HCT116 (cell line): ENCODE measurements around the gene FHIT. TPM values are rescaled to one million over a fixed set of nuclear protein-coding genes. Genes with fewer than 3 reads are reported as not detected.

ENCODE experiments used
- ATAC-seq: fragments of 200-7000 bp; cut with Tn5 transposase; 2 replicates; pipeline ENCODE4 v1.9.1; 2020; ENCODE audit warnings: mild to moderate bottlenecking, moderate library complexity
- BruUV-seq: library from RNA; stranded (reverse); fragments of 400-500 nt; replicated peaks from 2 replicates; lab custom pipeline; 2021; lab: Mats Ljungman, UMichigan
- CTCF ChIA-PET: fragments of 300-600 bp; sonication (Branson Sonifier 250); formaldehyde crosslinking; loops from one replicate; lab custom pipeline; 2021; ENCODE audit warnings: antibody characterized with exemption; lab: Charles Lee
- POLR2A ChIA-PET: fragments of 300-600, 350-600 bp; sonication (Branson Sonifier 250); formaldehyde crosslinking; loops from one replicate; lab custom pipeline; 2021; ENCODE audit warnings: antibody characterized with exemption; lab: Charles Lee
- RAD21 ChIA-PET, 2 experiments: fragments of 300-600 bp; sonication (Branson Sonifier 250); formaldehyde crosslinking; loops; one replicate each; lab custom pipeline; 2023; ENCODE audit warnings: low total read pairs in 2 of 2; ENCODE audit not compliant: uncharacterized antibody in 2 of 2, unreplicated experiment in 2 of 2, low non-redundant PET in 1 of 2; lab: Charles Lee
- DNase-seq: peaks from one replicate; pipeline ENCODE4 v3.0.0-alpha.2; 2010; ENCODE audit warnings: low read depth, low spot score
- H2AFZ ChIP-seq: fragments of 200-600 bp; shearing (Covaris generic), sonication (generic); 2 replicates; pipeline ENCODE4 v1.6.1; 2017; ENCODE audit warnings: low read depth, mixed run types, mixed read lengths, antibody characterized with exemption, low read length; ENCODE audit not compliant: poor library complexity, severe bottlenecking
- H3K27ac ChIP-seq: 2 replicates; pipeline ENCODE4 v1.5.1; 2012; ENCODE audit warnings: low read depth, low read length
- H3K27me3 ChIP-seq: fragments of 200-600 bp; sonication (generic); 2 replicates; pipeline ENCODE4 v1.6.1; 2016; ENCODE audit warnings: mixed run types, low read length, mixed read lengths; ENCODE audit not compliant: insufficient read depth
- H3K36me3 ChIP-seq, 2 experiments: fragments of 200-500 bp in 1 of 2; fragments of 200-600 bp in 1 of 2; sonication (Bioruptor generic) in 1 of 2; sonication (generic) in 1 of 2; 2 replicates each; pipeline versions ENCODE4 v1.5.1 to v1.6.1; 2014 to 2016; ENCODE audit warnings: low read length in 2 of 2, inconsistent platforms in 1 of 2, mixed read lengths in 1 of 2, mixed run types in 1 of 2; ENCODE audit not compliant: insufficient read depth in 2 of 2, control insufficient read depth in 1 of 2
- H3K4me1 ChIP-seq, 2 experiments: fragments of 200-600 bp in 1 of 2; sonication (generic) in 1 of 2; 2 replicates each; pipeline versions ENCODE4 v1.5.1 to v1.6.1; 2012 to 2017; ENCODE audit warnings: low read length in 2 of 2, inconsistent platforms in 1 of 2, mild to moderate bottlenecking in 1 of 2, mixed read lengths in 1 of 2, mixed run types in 1 of 2, moderate library complexity in 1 of 2; ENCODE audit not compliant: insufficient read depth in 2 of 2, control insufficient read depth in 1 of 2
- H3K4me2 ChIP-seq: fragments of 200-600 bp; sonication (generic); 2 replicates; pipeline ENCODE4 v1.6.1; 2017; ENCODE audit warnings: mixed run types, low read length, mixed read lengths
- H3K4me3 ChIP-seq, 2 experiments: fragments of 200-600 bp in 1 of 2; sonication (generic) in 1 of 2; replicated peaks in 1 of 2; 2 replicates each; pipeline ENCODE4 v1.5.1; 2011 to 2016; ENCODE audit warnings: low read length in 2 of 2, control low read depth in 1 of 2, low read depth in 1 of 2, mild to moderate bottlenecking in 1 of 2, mixed read lengths in 1 of 2, mixed run types in 1 of 2
- H3K79me2 ChIP-seq: fragments of 200-600 bp; sonication (generic); 2 replicates; pipeline ENCODE4 v1.6.1; 2017; ENCODE audit warnings: mild to moderate bottlenecking, mixed run types, low read length, moderate library complexity, mixed read lengths; ENCODE audit not compliant: insufficient read depth
- H3K9ac ChIP-seq: fragments of 200-600 bp; sonication (generic); 2 replicates; pipeline ENCODE4 v1.6.1; 2016; ENCODE audit warnings: low read length, mixed read lengths
- H3K9me2 ChIP-seq: fragments of 200-600 bp; sonication (generic), shearing (Covaris generic); 2 replicates; pipeline ENCODE4 v1.6.1; 2017; ENCODE audit warnings: mixed run types, mild to moderate bottlenecking, moderate library complexity; ENCODE audit not compliant: insufficient read depth
- H3K9me3 ChIP-seq, 2 experiments: fragments of 200-500 bp in 1 of 2; fragments of 200-600 bp in 1 of 2; sonication (Bioruptor generic) in 1 of 2; sonication (generic) in 1 of 2; 2 replicates each; pipeline ENCODE4 v1.6.1; 2014 to 2017; ENCODE audit warnings: low read length in 2 of 2, mixed read lengths in 2 of 2, inconsistent platforms in 1 of 2, low read depth in 1 of 2, mild to moderate bottlenecking in 1 of 2, mixed run types in 1 of 2, moderate library complexity in 1 of 2; ENCODE audit not compliant: control insufficient read depth in 1 of 2, insufficient read depth in 1 of 2
- H4K20me1 ChIP-seq: fragments of 200-600 bp; sonication (generic), shearing (Covaris generic); 2 replicates; pipeline ENCODE4 v1.6.1; 2017; ENCODE audit warnings: mixed run types, mild to moderate bottlenecking, moderate library complexity; ENCODE audit not compliant: insufficient read depth
- CBX3 ChIP-seq: IDR thresholded peaks from 2 replicates; pipeline ENCODE4 v1.6.1; 2012; ENCODE audit warnings: low read depth
- CEBPB ChIP-seq: IDR thresholded peaks from 2 replicates; pipeline ENCODE4 v1.6.1; 2012; ENCODE audit warnings: low read depth
- ELF1 ChIP-seq: IDR thresholded peaks from 2 replicates; pipeline ENCODE4 v1.6.1; 2012; ENCODE audit warnings: low read depth, borderline replicate concordance
- EZH2phosphoT487 ChIP-seq: fragments of 200-600 bp; IDR thresholded peaks from 2 replicates; pipeline ENCODE4 v1.6.1; 2018; ENCODE audit warnings: antibody characterized with exemption, borderline replicate concordance
- FOSL1 ChIP-seq: IDR thresholded peaks from 2 replicates; pipeline ENCODE4 v1.6.1; 2012; ENCODE audit warnings: low read depth
- JUND ChIP-seq: IDR thresholded peaks from 2 replicates; pipeline ENCODE4 v1.6.1; 2012
- POLR2A ChIP-seq: IDR thresholded peaks from 2 replicates; pipeline ENCODE4 v1.7.0; 2011; ENCODE audit warnings: borderline replicate concordance; ENCODE audit not compliant: insufficient read depth, insufficient read length; ENCODE audit errors: extremely low read depth
- POLR2AphosphoS5 ChIP-seq: IDR thresholded peaks from 2 replicates; pipeline ENCODE4 v1.6.1; 2011; ENCODE audit warnings: mild to moderate bottlenecking, low read depth, low read length, moderate library complexity
- RAD21 ChIP-seq: IDR thresholded peaks from 2 replicates; pipeline ENCODE4 v1.6.1; 2012; ENCODE audit warnings: low read depth, mild to moderate bottlenecking
- SIN3A ChIP-seq: IDR thresholded peaks from 2 replicates; pipeline ENCODE4 v1.6.1; 2012; ENCODE audit warnings: low read depth
- SP1 ChIP-seq: IDR thresholded peaks from 2 replicates; pipeline ENCODE4 v1.6.1; 2012; ENCODE audit warnings: low read depth
- TCF7L2 ChIP-seq: IDR thresholded peaks from 2 replicates; pipeline ENCODE4 v1.7.0; 2011; ENCODE audit warnings: borderline replicate concordance, inconsistent platforms; ENCODE audit not compliant: insufficient read depth, insufficient read length; ENCODE audit errors: extremely low read depth
- YY1 ChIP-seq: IDR thresholded peaks from 2 replicates; pipeline ENCODE4 v1.6.1; 2011; ENCODE audit warnings: low read length, low read depth, moderate library complexity, mild to moderate bottlenecking; ENCODE audit not compliant: insufficient replicate concordance; ENCODE audit errors: extremely low read depth
- ZFX ChIP-seq: fragments of 450-650 bp; IDR thresholded peaks from 2 replicates; pipeline ENCODE4 v1.6.1; 2017
- ZNF274 ChIP-seq: fragments of 200-500 bp; sonication (Bioruptor generic); IDR thresholded peaks from 2 replicates; pipeline ENCODE4 v1.6.1; 2014; ENCODE audit warnings: mild to moderate bottlenecking, low read depth, low read length, inconsistent platforms
- intact Hi-C: fragments of 100-400 bp; cut with micrococcal nuclease; formaldehyde crosslinking; loops from 2 replicates; pipeline ENCODE4 v1.10.0; 2022
- total RNA-seq: library from RNA; stranded (reverse); gene quantifications from one replicate; pipeline ENCODE4 v1.2.1, GENCODE V29; 2021; ENCODE audit not compliant: unreplicated experiment
- TF ChIP-seq, protein P1 (sequence below): IDR thresholded peaks from 2 replicates; pipeline ENCODE4 v1.6.1; 2011; ENCODE audit warnings: mild to moderate bottlenecking, low read length, moderate library complexity; ENCODE audit not compliant: insufficient replicate concordance; ENCODE audit errors: extremely low read depth
- TF ChIP-seq, protein P2 (sequence below): IDR thresholded peaks from 2 replicates; pipeline ENCODE4 v1.6.1; 2012; ENCODE audit warnings: low read depth
- TF ChIP-seq, protein P3 (sequence below): IDR thresholded peaks from 2 replicates; pipeline ENCODE4 v1.6.1; 2012
- TF ChIP-seq, protein P4 (sequence below), 3 experiments: fragments of 200-600 bp in 1 of 3; sonication (generic) in 1 of 3; IDR thresholded peaks in 2 of 3; conservative IDR thresholded peaks in 1 of 3; 2 replicates each; pipeline ENCODE4 v1.5.1; 2012 to 2017; ENCODE audit warnings: low read depth in 2 of 3, low read length in 2 of 3, antibody characterized with exemption in 1 of 3, borderline replicate concordance in 1 of 3, control low read depth in 1 of 3, mild to moderate bottlenecking in 1 of 3, mixed read lengths in 1 of 3, mixed run types in 1 of 3, moderate library complexity in 1 of 3; ENCODE audit not compliant: insufficient read depth in 1 of 3
- TF ChIP-seq, protein P5 (sequence below): IDR thresholded peaks from 2 replicates; pipeline ENCODE4 v1.6.1; 2012

The FHIT gene
- total RNA-seq, 1 experiment from 2014 or later: 20.1 TPM

DNA sequence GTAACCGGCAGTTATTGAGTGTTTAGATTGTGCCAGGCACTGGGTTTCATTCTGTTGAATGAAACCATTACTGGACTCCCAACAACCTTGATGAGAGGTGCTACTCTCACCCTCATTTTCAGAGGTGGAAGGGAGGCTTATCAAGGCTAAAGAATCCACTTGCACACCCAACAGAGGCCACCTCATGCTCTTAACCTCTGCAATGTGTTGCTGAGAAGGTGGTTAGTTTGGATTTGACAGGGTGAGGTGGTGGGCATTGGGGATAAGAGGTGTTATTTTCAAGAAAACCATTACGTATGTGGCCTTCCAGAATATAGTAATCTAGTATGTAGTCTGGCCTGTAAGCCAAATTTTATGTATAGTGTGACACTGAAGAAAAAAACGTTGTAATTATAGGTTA lies 73.1 kb downstream of the FHIT start:
- Histone ChIP-seq H2AFZ (no peak overlapping the region), H4K20me1 (no peaks in the 10 kb centered on the region), H3K4me3 (no peak overlapping the region), H3K27ac (no peak overlapping the region), H3K27me3 (no peaks in the 10 kb centered on the region), H3K9me3 (no peaks in the 10 kb centered on the region), H3K79me2 (0 out of 2 replicates have a peak, but pooled peaks cover 8% of the 10 kb centered on the region), H3K9ac (no peak overlapping the region), H3K36me3 (no peaks in the 10 kb centered on the region), H3K4me2 (no peak overlapping the region), H3K9me2 (no peaks in the 10 kb centered on the region), H3K4me1 (peaks cover 11 to 20% of the 10 kb centered on the region in 2 experiments)
- RAD21 ChIA-PET: no interaction called here
- no TSS peak for BruUV-seq
- TF ChIP-seq YY1 (no peak), EZH2phosphoT487 (no peak), TCF7L2 (no peak), JUND (no peak), ZFX (no peak), RAD21 (no peak), FOSL1 (no peak), ELF1 (no peak), POLR2AphosphoS5 (no peak), SIN3A (no peak), ZNF274 (no peak), CEBPB (no peak), SP1 (no peak), CBX3 (no peak), POLR2A (no peak)
- TF ChIP-seq, protein P1, sequence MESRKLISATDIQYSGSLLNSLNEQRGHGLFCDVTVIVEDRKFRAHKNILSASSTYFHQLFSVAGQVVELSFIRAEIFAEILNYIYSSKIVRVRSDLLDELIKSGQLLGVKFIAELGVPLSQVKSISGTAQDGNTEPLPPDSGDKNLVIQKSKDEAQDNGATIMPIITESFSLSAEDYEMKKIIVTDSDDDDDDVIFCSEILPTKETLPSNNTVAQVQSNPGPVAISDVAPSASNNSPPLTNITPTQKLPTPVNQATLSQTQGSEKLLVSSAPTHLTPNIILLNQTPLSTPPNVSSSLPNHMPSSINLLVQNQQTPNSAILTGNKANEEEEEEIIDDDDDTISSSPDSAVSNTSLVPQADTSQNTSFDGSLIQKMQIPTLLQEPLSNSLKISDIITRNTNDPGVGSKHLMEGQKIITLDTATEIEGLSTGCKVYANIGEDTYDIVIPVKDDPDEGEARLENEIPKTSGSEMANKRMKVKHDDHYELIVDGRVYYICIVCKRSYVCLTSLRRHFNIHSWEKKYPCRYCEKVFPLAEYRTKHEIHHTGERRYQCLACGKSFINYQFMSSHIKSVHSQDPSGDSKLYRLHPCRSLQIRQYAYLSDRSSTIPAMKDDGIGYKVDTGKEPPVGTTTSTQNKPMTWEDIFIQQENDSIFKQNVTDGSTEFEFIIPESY: no peak
- TF ChIP-seq, protein P2, sequence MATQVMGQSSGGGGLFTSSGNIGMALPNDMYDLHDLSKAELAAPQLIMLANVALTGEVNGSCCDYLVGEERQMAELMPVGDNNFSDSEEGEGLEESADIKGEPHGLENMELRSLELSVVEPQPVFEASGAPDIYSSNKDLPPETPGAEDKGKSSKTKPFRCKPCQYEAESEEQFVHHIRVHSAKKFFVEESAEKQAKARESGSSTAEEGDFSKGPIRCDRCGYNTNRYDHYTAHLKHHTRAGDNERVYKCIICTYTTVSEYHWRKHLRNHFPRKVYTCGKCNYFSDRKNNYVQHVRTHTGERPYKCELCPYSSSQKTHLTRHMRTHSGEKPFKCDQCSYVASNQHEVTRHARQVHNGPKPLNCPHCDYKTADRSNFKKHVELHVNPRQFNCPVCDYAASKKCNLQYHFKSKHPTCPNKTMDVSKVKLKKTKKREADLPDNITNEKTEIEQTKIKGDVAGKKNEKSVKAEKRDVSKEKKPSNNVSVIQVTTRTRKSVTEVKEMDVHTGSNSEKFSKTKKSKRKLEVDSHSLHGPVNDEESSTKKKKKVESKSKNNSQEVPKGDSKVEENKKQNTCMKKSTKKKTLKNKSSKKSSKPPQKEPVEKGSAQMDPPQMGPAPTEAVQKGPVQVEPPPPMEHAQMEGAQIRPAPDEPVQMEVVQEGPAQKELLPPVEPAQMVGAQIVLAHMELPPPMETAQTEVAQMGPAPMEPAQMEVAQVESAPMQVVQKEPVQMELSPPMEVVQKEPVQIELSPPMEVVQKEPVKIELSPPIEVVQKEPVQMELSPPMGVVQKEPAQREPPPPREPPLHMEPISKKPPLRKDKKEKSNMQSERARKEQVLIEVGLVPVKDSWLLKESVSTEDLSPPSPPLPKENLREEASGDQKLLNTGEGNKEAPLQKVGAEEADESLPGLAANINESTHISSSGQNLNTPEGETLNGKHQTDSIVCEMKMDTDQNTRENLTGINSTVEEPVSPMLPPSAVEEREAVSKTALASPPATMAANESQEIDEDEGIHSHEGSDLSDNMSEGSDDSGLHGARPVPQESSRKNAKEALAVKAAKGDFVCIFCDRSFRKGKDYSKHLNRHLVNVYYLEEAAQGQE: no peak
- TF ChIP-seq, protein P3, sequence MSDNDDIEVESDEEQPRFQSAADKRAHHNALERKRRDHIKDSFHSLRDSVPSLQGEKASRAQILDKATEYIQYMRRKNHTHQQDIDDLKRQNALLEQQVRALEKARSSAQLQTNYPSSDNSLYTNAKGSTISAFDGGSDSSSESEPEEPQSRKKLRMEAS: no peak
- TF ChIP-seq, protein P4, sequence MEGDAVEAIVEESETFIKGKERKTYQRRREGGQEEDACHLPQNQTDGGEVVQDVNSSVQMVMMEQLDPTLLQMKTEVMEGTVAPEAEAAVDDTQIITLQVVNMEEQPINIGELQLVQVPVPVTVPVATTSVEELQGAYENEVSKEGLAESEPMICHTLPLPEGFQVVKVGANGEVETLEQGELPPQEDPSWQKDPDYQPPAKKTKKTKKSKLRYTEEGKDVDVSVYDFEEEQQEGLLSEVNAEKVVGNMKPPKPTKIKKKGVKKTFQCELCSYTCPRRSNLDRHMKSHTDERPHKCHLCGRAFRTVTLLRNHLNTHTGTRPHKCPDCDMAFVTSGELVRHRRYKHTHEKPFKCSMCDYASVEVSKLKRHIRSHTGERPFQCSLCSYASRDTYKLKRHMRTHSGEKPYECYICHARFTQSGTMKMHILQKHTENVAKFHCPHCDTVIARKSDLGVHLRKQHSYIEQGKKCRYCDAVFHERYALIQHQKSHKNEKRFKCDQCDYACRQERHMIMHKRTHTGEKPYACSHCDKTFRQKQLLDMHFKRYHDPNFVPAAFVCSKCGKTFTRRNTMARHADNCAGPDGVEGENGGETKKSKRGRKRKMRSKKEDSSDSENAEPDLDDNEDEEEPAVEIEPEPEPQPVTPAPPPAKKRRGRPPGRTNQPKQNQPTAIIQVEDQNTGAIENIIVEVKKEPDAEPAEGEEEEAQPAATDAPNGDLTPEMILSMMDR (IDR thresholded peaks at IDR 0.05 in 2 of 3, conservative IDR thresholded peaks at IDR 0.05 in 1 of 3; ENCODE audit: borderline replicate concordance in 1 of 3, insufficient read depth in 1 of 3, low read depth in 2 of 3, low read length in 2 of 3): no peak
- TF ChIP-seq, protein P5, sequence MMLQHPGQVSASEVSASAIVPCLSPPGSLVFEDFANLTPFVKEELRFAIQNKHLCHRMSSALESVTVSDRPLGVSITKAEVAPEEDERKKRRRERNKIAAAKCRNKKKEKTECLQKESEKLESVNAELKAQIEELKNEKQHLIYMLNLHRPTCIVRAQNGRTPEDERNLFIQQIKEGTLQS: no peak
- DNase-seq (no peak), ATAC-seq (no peak)
- intact Hi-C loops: no loop called here
- POLR2A ChIA-PET: no interaction called here
- CTCF ChIA-PET: no interaction called here
